Inflammatory macrophage treated with lipopolysaccharide for 1 hour (primary cell): ENCODE results near the gene RFC5.

ENCODE experiments used
- DNase-seq, 2 donors: peaks; one replicate each; pipeline ENCODE4 v3.0.0-alpha.2; 2020 to 2022

The RFC5 gene, protein sequence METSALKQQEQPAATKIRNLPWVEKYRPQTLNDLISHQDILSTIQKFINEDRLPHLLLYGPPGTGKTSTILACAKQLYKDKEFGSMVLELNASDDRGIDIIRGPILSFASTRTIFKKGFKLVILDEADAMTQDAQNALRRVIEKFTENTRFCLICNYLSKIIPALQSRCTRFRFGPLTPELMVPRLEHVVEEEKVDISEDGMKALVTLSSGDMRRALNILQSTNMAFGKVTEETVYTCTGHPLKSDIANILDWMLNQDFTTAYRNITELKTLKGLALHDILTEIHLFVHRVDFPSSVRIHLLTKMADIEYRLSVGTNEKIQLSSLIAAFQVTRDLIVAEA

GRCh38 chr12:118016424-118017264 lies at the start of gene RFC5:
RFC5 (plus strand) TSS chr12:118016703; CDS start chr12:118016828, 125 bp downstream.
- peak; percentile 95 to 99 for DNase-seq

DNA sequence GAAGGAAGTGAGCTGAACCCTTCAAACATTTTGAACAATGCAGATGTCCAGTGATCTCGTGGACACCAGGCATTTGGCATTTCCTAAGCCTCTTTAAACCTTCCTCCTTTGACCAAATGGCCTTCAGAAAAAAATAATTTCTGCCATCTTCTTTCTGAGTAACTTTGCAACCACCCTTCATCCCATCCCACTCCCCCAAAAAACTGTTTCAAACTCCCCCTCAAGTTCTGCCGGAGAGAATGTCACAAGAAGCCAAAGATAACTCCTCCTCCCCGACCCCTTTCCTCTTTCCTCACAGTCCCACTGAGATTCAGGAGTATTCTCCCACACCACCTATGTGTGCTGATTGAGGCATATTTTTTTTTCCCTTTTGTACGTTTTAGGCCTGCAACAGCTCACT lies 49.5 kb upstream of the RFC5 start:
- DNase-seq, result no peak

DNA sequence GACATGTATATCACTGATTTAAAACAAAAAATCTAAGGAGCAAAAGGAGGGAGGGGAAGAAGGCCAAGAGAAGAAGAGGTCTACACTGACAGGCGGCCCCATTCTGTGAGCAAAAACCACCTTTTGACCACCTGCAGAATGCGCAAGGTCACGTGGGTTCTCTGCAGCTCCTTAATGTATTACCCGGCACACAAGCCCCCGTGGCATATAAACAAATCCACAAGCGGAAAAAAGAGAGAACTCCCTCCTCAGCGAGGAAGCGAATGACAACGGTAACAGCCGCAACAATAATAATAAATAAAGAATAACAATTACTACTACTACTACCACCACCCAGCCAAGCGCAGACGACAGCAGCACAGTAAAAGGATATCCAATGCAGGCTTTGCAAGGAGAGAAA lies 49.0 kb upstream of the RFC5 start:
- DNase-seq, result no peak

DNA sequence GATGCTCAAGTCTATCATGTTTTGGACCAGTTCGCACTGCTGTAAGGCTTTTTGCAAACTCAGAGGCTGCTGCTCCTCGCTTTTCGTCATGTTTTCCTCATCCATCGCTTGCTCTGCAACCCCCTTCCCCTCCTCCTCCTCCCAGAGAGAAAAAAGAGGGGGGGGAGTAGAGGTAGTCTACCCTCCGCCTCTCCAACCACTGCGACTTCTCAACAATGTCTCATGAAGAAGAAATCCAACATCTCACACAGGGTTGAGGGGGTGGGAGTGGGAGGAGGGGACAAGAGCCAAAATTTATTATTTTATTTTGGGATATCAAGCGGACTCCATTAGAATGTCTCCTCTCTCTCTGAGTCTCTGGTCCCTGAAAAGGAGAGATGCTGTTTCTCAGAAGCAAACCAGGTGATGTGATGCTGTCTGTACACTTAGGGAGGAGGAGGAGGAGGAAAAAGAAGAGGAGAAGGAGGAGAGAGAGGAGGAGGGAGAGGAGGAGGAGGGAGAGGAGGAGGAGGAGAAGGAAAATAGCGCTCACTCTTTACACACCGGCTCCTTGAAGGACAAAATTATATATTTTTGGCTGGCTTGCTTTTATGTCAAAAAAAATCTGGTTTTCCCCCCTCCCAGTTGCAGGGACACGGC lies 48.2 kb upstream of the RFC5 start:
- no peak for DNase-seq

DNA sequence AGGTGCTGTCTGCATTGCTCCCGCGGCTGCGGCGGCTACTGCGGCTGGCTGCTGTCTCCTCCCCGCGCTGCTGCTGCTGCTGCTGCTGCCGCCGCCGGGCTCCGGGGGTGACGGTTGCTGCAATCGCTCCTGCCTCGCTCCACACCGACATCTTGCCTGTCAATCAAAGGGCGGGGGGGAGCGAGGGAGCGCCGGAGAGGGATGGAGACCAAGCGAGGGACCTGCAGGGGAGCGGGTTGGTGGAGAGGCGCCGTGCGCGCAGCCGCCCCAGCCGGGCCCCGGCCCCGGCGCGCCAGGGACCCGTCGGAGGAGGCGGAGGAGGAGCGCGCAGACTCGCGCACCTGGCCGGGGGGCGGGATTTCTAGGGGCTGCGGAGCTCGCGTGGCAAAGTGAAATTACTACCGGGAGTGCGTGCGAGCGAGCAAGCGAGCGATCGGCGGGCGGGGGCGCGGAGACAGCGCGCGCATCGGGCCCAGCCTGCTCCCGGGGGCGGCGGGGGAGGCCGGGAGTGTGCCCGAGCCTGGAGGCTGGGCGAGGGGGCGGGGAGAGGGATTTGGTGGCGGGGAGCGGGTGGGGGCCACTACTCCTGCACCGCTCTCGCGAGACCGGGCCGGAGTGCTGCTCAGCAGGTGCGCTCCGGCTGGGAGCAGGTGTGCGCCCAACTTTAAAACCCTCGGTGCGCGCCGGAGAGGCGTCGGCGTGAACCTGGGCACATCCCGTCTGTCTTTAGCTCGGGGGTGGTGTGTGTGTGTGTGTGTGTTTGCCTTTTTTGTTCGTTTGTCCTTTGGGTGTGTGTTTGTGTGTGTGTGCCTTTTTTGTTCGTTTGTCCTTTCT lies 47.5 kb upstream of the RFC5 start, which contains the start of gene KSR2:
Gene KSR2 (minus strand): TSS at position 165 of the 834 bp plus-strand sequence. CDS start 735 bp downstream, outside the sequence.
- DNase-seq, result no peak

DNA sequence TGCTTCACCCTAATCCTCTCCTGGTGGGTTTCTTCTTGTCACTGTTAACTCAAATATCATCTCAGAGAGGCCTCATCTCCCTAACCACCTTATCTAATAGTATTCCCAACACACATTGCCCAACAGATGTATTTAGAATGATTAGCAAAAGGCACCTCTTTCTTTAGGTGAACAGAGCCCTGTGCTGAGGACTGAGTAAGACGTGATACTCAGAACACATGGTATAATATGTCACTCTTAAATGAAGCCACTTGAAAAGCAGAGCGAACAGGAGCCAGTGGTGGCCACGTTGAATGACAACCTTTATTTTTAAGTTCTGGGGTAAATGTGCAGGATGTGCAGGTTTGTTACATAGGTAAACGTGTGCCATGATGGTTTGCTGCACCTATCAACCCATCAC lies 46.2 kb upstream of the RFC5 start:
- DNase-seq, result no peak

DNA sequence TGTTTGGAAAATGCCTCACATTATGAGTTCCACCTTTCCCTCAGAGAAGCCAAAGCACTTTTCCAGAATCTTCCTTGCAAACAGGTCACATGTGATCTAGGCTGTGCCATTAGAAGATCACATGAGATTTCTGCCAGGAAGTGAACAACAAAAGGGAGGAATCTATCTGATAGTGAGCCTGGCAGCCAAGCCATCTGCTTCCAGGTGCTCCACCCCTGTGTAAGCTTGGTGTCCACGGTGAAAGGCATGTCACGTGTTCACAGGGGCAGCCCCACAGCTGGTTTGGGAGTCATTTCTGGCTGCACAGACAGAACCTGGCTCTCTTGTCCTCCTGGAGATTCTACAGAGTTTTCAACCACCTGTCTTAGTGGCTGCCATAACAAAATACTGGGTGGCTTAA lies 44.2 kb upstream of the RFC5 start:
- no peak for DNase-seq

DNA sequence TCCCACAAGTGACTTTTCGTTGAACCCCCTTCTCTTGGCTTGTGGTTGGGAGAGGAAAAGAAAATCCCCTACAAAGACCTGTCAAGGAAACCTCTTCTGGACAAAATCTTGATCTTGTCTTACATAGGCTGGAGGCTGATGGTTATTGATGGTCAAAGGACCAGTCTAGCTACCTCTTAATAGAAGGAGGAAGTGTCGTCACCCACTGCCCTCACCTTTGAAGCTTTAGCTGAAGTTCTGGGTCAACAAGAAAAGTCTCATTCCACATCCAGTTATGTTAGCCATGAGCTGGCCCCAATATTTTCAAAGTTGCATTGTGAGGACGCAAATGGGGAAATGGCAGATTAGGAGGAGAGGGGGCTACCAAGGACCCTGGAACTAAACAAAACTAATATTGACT lies 41.5 kb upstream of the RFC5 start:
- DNase-seq, result no peak

GRCh38 chr12:117977373-117977772 lies 39.1 kb upstream of the RFC5 start:
- no peak for DNase-seq

DNA sequence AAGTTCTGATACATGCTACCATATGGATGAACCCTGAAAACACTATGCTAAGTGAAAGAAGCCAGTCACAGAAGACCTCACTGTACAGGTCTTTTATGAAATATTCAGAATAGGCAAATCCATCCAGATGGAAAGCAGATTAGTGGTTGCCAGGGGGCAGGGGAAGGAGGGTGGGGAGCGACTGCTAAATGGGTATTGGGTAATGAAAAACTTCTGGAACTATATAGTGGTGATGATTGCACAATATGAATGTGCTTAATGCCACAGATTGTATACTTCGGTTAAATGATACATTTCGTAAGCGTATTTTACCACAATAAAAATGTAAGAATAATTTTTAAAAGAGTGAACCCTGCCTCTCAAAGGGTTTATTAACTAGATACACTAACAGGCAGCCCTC lies 35.9 kb upstream of the RFC5 start:
- DNase-seq, result no peak

- no peak for DNase-seq
Measured at GRCh38 chr12:117981267-117981666, 35.2 kb upstream of the RFC5 start.

DNA sequence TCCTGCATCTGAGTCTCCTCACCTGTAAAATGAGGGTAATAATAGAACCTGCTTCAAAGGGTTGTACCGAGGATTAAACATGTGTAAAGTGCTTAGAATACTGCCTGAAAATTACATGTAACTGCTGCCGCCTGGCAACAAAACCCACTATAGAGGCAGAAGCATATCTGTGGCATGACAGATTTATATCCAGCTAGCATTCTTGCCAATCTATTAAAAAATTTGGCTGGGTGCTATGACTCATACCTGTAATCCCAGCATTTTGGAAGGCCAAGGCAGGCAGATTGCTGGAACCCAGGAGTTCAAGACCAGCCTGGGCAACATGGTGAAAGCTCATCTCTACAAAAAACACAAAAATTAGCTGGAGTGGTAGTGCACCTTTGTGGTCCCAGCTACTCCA lies 31.3 kb upstream of the RFC5 start:
- no peak for DNase-seq

GRCh38 chr12:117986705-117987469 lies 29.6 kb upstream of the RFC5 start:
- peak; percentile 2 to 15 for DNase-seq

DNA sequence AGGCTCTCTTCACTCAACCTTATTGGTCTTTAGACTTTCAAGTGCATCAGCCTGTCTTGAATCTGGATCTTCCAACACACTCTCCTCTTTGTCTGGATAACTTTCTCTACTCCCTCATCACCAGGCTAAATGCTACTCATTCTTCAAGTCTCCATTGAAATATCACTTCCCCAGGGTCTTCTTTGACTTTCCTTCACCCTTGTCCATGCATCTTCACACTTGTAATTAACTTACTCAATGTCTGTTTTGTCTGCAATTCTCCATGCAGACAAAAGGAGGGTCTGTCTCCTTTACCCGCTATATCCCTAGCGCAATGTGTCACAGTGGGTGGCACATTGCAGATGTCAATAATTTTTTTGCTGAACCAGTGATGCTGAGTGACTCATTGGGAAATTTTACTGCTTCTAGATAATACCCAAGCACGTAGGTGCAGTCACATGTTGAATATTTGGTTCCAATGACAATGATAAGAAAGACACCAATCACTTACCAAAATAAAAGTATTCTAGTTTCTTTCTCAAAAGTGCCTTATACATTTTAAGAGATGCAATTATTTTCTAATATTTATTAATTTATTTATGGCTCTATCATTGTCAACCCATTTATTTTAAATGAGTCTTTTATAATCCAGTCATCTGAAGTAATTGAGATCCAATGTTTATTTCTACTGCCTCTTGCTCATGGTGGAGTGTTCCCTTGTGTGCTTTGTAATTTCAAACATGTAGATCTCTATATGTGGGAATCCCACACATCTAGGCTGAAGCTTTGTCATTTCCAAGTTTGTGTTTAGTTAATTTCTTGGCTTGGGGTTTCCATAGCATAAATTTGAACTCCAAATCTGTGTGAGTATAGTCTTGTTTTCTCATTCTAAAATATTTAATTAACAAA lies 21.7 kb upstream of the RFC5 start:
- DNase-seq, result peak in 1 of 2 donors; percentile 13

GRCh38 chr12:117998719-117999118 lies 17.8 kb upstream of the RFC5 start:
- DNase-seq, result no peak

- DNase-seq, result peak; percentile 2 to 13
Measured at GRCh38 chr12:117999806-118000205, 16.7 kb upstream of the RFC5 start.

DNA sequence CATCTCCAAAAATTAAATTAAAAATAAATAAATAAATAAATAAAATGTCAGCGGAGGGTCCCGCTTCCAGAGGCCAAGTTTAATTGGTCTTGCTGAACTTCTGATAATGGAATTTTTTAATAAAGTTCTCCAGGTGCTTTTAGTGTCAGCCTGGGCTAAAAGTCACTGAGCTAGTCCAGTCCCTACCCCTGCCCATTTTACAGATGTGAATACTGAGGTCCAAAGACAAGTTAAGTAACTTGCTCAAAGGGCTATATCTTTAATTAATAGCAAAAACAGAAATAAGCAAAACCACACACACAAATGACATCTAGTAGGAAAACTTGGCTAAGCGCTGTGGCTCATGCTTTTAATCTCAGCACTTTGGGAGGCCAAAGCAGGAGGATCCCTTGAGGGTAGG lies 5.6 kb upstream of the RFC5 start:
- no peak for DNase-seq

GRCh38 chr12:118011377-118011776 lies 5.1 kb upstream of the RFC5 start:
- DNase-seq, result no peak

- no peak for DNase-seq
Measured at GRCh38 chr12:118011961-118012360, 4.5 kb upstream of the RFC5 start.

GRCh38 chr12:118013283-118013682 lies 3.2 kb upstream of the RFC5 start:
- DNase-seq, result no peak

GRCh38 chr12:118015306-118015705 lies 1.2 kb upstream of the RFC5 start:
- DNase-seq, result no peak
